Activated T-cell treated with anti-CD3 and anti-CD28 coated beads, Interleukin-2, amount 50 U/mL, for 48 hours (primary cell): ENCODE data around the gene RBM6.
"Not testable (repeated sequence)": the region's sequence is repeated elsewhere in the genome, so short reads cannot be mapped to it uniquely, and the experiment has no call there.

ENCODE experiments used
- DNase-seq, 2 experiments: peaks; one replicate each; pipeline ENCODE4 v3.0.0-alpha.2; 2020

Gene RBM6, protein sequence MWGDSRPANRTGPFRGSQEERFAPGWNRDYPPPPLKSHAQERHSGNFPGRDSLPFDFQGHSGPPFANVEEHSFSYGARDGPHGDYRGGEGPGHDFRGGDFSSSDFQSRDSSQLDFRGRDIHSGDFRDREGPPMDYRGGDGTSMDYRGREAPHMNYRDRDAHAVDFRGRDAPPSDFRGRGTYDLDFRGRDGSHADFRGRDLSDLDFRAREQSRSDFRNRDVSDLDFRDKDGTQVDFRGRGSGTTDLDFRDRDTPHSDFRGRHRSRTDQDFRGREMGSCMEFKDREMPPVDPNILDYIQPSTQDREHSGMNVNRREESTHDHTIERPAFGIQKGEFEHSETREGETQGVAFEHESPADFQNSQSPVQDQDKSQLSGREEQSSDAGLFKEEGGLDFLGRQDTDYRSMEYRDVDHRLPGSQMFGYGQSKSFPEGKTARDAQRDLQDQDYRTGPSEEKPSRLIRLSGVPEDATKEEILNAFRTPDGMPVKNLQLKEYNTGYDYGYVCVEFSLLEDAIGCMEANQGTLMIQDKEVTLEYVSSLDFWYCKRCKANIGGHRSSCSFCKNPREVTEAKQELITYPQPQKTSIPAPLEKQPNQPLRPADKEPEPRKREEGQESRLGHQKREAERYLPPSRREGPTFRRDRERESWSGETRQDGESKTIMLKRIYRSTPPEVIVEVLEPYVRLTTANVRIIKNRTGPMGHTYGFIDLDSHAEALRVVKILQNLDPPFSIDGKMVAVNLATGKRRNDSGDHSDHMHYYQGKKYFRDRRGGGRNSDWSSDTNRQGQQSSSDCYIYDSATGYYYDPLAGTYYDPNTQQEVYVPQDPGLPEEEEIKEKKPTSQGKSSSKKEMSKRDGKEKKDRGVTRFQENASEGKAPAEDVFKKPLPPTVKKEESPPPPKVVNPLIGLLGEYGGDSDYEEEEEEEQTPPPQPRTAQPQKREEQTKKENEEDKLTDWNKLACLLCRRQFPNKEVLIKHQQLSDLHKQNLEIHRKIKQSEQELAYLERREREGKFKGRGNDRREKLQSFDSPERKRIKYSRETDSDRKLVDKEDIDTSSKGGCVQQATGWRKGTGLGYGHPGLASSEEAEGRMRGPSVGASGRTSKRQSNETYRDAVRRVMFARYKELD

DNA sequence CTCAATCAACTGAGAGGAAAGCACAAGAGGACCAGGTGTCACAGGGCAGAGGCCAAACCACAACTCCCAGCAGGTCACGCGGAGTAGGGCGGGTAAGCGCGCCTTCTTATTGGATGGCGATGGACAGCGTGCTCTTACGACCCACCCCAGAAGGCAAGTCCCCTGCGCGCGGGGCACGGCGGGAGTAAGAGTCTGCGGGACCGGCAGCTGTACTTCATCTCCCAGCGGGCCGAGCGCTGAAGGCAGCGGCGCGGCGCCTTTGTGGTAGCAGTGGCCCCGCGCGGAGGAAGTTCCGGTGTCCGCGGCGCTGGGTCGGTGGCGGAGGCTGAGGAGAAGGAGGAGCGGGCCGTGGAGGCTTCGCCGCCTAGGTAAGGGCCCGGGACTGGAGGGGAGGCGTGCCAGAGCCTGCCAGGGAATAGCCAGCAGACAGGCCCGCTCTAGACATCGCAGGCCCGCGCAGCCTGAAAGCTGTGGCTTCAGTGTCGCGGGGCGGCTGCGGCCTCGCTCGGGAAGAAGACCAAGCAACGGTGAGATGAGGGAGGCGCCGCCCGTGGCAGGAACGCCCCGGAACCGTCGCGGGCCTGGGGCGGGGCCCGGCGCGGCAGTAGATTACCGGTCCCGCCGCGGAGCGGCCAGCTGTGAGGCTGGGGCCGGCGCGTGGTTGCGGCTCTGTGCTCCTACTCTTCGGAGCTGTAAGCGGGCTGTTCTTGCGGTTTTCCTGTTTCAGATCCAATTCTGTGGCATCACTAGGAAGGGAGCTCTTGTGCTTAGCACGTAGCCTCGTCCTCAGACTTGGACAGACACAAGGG lies at the start of gene RBM6:
RBM6 (plus strand) TSS at position 293 of the 809 bp plus-strand sequence. CDS start 22,492 bp downstream, outside the sequence.
- peak; percentile 96 to 97 for DNase-seq

DNA sequence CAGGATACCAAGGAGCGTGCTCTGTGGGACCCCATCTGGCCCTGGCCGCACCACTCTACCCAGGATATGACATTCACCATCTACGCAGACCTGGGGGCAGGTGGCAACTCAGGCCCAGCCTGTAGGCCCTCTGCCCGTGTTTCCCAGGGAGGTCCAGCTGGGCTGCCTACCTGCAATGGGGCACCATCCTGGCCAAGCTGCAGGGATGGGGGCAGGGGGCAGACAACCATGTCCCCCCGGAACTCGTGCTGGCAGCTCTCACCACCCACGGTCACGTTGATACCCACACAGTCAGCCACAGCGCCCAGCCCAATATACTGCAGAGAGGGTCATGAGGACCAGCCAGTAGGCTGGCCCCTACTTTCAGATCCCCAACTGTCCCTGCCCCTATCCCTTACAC lies 44.2 kb upstream of the RBM6 start:
- no peak for DNase-seq

DNA sequence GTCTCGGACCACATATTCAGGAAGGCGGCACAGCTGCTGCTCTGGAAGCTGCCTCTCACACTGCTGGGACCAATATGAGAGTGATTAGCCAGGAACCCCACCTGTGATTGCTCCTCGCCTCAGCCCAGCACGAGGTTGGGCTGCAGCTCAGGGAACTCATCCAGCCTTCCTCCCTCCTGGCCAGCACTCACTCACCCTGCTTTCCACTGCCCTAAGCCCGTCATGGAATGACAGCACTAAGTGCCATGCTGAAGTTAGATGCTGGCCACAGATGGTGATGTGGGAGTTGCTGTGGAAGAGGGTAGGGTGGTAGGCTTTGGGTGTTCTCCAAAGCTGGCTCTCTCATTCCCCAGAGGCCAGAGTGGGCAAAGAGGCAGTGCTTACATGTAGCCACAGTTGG lies 43.6 kb upstream of the RBM6 start:
- DNase-seq = no peak

DNA sequence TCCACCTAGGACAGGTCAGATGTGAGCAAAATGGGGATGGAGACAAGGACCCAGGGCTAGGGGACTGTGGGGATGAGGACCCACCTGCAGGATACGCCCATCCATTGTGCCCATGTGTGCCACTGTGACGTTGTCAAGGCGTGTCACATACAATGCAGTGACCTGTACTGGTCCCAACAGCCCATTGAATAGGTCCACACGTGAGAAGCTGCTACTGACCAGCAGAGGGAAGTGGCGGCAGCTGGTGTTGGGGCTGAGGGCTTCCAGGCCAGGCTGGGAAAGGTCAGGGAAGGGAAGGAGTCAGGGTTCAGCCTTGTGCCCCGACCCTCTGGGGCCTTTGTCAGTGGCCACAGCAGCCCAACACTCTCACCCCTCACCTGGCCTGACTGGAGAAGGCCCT lies 41.0 kb upstream of the RBM6 start:
- DNase-seq = no peak

DNA sequence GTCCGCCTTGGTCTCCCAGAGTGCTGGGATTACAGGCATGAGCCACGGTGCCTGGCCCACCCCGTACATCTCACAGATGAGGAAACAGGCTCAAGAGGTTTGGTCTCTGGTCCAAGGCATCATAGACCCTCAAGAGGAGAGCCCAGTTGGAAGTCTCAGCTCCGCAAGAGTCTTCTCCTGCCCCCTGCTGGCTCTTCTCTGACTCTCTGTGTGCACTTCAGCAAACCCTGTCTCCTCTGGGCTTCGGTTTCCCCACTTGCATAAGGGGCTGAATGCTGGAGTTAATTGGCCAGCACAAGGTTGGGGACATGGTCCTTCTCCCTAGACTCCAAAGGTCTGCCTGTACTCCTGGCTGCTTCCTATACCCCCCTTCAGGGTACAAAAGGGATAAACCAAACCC lies 40.1 kb upstream of the RBM6 start:
- DNase-seq = peak in 1 of 2 experiments; percentile 33

DNA sequence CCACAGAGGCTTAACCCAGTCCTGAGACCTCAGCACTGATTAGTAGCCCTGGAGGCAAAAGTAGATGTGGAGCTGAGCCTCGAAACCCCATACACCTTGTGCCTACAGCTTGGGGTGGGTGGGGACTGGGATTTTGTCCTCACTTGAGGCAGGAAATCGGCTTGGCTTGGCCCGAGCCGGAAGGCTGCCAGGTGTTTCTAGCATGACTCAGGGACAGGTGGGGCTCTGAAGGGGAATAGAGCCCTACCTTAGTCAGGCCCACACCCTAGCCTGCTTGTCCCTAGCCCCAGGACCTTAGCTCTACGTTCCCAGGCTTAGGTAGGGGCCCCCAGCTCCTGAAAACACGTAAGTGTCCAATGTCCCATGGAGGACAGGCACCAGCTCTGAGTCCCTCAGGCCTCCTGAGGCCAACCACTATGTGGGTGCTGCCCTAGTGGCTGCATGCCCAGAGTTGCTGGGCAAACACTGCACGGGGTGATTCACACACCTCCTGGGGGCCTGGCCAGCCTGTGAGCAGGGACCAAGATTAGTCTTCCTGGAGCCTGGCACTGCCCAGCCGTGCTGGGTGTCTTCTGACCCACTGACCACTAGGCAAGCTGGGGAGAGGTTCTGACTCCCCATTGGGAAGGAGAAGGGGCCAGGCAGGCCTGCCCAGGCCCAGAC lies 39.3 kb upstream of the RBM6 start:
- DNase-seq = no peak

DNA sequence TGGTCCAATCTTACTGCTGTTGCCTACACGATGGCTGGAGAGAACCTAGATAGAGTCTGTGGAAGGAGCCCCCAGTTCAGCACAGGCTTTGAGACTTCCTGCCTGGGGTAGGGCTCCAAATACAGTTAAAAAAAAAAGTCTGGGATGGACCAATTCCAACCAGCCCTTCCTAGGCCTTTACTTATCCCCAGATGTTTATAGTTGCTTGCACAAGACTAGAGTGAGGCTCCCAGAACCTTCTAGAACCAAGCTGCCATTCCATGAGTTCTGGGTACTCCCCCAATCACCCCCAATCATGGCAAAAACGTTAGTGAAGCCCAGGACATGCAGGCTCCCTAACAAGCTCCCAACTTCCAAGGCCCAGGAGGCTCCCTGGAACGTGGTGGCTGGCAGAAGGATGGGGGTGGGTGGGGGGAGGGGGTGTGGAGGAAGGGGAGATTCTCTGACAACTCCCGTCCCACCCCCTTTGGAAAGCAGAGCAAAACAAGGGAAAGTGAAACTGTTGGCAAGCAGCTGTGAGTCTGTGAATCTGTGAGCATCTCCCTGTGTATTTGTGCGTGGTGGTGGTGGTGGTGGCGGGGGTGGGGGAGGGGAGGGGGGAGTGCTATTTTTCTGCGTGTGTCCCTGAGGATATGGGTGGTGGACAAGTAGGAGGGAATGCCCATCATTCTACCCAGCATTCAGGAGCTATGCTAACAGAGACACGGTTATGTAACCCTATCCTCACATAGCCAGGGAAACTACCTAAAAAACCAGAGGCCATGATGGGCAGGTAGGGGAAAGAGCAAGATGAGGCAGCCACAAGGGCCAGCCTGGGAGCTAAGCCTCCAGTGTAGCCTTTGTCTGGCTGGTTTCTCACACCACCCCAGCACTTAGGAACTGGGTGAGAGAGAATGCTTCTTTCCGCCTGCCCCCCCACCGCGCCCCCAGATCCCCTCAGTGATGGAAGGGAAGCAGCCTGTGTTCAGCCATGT lies 38.3 kb upstream of the RBM6 start:
- DNase-seq = no peak

DNA sequence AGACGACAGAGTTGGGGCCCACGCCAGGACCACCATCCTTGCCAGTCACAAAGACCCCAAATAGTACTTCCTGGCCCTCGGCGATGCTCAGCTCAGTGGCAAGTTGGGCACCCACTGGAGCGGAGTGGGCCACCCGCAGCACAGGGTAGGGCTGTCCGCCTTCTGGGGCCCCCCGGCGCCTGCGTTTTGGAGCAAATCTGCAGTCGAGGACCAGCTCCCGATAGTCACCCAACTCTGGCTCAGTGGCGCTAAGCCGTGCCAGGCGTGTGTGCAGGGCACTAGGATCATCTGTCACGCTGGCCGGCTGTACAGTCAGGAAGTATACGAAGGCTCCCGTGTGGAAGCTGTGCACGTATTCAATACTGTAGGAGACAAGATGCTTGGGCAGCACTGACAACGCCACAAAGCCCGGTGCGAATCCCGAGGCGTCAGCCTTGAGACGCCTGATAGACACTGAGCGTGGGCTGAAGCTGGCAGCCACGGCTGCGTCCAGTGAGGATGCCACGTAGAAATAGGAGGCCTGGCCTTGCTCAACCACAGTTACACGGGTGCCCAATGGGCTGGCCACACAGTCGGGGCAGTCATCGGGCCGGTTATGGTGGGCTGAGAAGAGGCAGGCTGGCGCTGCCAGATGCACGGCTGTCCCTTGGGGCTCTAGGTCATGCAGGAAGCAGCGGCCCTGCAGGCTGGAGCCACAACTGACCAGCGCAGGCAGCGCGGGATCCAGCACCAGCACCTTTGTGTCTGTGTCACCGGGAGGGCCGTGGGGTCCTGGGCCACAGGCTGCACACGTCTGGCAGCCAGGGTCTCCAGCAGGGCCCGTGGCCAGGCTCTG lies 37.2 kb upstream of the RBM6 start:
- no peak for DNase-seq

DNA sequence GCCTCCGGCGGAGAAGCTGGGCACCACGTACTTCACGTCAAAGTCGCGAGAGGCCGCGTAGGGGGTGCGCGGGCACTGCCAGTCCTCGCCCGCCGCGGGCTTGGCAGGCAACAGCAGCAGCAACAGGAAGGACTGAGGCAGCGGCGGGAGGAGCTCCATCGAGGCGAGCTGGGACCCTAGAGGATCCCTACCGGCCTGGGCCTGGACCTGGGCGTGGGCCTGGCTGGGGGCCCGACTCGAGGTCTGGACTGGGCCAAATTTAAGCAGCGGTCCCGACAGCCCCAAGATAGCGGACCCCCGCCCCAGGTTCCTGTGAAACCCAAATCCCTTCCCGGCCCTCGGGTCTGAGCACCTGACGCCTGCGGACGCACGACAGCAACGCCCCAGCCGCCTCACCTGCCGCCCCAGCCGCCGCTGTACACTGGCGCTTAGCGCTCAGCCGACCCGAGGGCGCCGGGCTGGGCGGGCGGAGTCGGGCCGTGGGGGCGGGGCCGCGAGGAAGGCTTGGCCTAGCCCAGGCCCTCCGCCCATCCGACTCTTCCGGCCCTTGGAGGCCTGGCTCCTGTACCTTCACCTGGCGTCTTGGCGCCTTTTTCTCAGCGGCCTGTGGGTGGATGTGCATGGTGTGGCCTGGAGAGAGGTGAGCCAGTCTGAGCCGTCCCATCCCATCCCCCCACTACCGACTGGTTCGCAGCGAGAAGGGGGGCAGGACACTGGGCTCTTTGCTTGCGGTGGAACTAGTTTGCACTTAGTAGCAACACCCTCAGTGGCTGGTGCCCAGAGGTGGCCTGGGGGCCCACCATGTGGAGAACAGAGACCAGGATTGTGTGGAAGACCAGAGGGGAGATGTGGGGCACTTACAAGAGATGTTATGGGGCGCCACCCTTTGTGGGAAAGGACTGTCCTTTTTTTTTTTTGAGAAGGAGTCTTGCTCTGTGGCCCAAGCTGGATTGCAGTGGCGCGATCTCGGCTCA lies 36.2 kb upstream of the RBM6 start, which contains the start of gene MST1R:
MST1R (minus strand) TSS at position 423 of the 974 bp plus-strand sequence; CDS start at position 159, 264 bp downstream.
- DNase-seq = peak; percentile 90 to 93

DNA sequence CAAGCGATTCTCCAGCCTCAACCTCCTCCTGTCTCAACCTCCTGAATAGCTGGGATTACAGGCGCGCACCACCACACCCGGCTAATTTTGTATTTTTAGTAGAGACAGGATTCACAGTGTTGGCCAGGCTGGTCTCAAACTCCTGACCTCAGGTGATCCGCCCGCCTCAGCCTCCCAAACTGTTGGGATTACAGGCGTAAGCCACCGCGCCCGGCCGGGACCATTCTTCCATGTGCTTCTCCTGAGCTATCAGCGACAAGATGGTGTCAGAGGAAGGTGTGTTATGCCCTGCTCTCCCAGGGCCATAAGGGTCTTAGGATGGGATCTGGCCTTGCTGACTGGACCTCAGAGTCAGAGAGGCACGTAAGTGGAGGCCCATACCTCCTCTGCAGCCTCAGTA lies 35.5 kb upstream of the RBM6 start:
- DNase-seq = not testable (repeated sequence)

DNA sequence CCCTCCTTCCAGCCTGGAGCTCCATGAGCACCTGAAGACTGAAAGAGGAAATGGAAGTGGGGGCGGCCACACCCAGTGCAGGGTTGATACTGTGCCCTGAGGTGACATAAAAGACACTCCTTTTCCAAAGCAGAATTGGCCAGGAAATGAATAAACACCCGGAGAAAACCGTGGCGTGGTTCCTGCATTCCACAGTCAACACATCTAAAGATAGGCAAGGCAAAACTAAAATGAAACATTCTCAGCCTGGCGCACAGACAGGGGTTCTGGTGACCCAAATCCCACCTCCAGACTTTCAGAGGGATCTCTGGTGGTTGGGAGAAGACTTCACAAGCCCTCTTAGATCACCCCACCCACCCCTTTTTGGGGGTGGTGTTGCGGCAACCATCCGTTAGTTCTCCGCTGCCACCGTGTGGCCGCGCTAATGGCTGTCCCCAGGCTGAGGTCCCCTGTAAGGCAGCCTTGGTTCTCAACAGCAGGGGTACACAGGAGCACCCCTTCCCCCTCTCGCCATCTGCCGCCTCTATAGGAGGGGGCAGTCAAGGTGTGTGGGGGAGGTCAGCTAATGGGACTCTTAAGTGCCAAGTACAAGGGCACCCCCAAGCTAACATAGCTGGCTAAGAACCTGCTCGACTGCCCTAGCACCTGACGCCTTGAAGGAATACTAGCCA lies 33.7 kb upstream of the RBM6 start:
- peak; percentile 69 to 75 for DNase-seq

DNA sequence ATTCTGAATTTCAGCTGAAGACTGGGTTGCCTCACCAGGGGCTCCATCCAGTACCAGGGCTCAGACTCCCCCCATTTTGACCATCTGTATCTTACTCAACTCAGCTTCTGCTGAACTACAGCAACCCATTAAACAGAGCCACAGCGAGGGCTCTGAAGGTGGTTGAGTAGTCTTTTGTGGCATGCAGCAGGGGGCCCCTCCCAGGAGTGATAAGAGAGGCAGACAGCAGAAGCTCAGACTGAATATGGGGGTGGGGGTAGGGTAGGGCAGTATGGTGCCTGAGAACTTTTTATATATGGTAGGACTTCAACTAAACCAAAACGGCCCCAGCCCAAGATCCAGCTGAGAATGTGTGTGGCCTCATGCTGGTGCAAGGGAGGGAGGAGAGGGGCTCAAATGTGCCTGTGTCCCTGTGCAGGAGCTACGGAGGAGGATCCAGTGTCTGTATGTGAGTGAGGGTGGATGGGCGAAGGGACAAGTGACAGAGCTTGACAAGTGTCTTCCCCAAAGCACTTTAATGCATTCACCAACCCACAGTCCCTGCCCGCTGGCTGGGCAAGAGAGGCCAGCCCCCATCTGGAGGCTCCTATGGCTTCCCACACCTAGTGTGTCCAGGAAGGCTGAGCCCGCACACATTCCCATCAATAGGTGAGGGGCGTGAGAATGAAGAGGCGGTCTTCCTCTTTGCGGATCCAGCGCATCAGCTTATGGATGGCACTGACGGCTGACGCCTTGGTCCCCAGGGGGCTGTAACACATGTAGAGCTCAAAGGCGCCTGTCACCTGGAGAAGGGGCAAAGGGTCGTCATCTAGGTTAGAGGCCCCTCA lies 31.4 kb upstream of the RBM6 start:
- no peak for DNase-seq

DNA sequence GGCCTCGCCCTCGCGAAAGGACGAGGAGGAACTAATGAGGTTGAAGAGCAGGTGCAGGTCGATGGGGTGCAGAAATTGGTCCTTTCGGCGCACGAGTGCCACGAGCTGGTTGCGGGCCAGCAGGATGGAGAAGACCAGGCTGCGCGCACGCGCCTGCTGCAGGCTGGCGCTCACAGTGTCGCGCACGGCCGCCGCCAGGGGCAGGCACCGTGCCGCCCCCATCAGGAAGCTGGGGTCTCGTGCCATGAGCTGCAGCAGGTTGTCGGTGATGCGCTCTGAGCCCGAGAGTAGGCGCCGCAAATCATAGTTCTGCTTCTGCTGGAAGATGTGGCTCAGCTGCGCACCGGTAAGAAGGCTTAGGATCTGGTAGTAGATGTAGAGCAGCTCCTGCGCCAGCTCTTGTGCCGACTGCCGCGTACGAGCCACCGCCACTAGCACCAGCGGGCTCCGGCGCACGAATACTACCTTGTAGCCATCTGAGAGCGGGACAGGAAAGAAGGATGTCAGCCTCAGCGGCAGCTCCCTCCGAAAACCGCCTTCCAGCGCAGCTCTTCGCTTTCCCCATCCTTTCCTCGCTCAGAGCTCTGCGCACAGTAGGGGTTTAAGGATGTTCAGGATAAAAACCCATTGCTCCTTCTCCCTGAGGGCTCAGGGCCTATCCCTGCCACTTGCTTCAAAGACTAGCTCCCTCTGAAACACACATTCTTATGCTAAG lies 29.4 kb upstream of the RBM6 start:
- DNase-seq = no peak

DNA sequence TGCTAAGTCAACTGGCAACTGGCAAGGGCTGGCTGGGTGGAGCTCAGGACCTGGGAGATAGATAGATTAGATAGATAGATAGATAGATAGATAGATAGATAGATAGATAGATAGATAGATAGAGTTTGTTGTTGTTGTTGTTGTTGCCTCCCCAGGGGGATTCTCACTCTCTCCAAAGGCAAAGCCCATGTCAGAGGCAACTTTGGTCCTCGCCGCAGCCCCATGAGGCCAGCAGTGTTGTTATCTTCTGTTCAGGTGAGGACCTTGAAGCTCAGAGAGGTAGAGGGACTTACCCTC lies 28.9 kb upstream of the RBM6 start:
- DNase-seq = no peak

DNA sequence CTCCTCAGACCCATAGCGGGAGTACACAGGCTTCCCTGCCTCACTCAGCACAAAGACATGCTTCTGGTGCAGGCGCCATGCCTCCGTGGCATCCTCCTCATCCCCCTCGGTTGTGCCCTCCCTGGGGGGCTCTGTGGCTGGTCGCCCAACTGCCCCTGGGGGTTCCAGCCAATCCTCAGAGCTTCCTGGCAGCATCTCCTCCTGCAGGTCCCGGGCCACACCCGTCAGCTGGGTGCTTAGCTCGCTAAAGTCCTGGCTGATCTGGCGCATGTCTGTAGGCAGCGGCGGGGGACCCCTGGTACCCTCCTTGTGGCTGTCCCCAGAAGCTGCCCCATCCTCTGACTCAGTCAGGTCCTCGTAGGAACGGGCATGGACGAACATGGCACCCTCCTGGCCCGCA lies 28.3 kb upstream of the RBM6 start:
- DNase-seq = no peak

DNA sequence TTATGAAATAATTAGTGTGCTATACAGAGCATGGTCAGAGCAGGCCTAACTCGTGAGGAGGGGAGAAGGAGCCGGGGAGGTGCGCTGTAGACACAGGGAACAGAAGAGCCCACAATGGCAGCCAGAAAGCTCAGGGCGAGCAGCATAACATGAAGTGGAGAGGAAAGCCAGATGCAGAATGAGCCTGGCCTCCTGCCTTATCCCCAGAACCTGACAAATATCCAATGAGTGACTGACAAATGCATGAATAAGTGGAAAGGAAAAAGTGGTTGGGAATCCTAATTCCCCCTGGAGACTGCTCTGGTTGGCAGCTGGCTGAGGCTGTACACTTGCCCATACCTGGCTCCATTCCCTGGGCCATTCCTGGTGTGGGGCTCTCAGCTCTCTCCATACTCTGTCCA lies 27.1 kb upstream of the RBM6 start:
- DNase-seq = no peak
